Gastroesophageal sphincter (tissue), 4 donors: Measurements from ENCODE around the gene DCAKD. TPM values are rescaled to one million over a fixed set of nuclear protein-coding genes. Genes with fewer than 3 reads are reported as not detected.

ENCODE experiments used
- ATAC-seq: fragments of 150-250 bp; one replicate; pipeline ENCODE4 v1.9.1; 2016; ENCODE audit warnings: mild to moderate bottlenecking, moderate library complexity
- H3K27ac ChIP-seq, 4 donors: fragments of 200-600 bp; sonication (generic) in 3 of 4; 1 replicate in 3 of 4; 2 replicates in 1 of 4; pipeline ENCODE4 v1.5.1; 2016 to 2019
- H3K27me3 ChIP-seq: fragments of 200-600 bp; sonication (generic); one replicate; pipeline ENCODE4 v1.5.1; 2019
- H3K36me3 ChIP-seq, 2 donors: fragments of 200-600 bp; sonication (generic); one replicate each; pipeline ENCODE4 v1.5.1; 2019; ENCODE audit warnings: control low read depth in 1 of 2
- H3K4me1 ChIP-seq, 3 donors: fragments of 200-600 bp; sonication (generic); 1 replicate in 2 of 3; 2 replicates in 1 of 3; pipeline ENCODE4 v1.5.1; 2016 to 2019; ENCODE audit warnings: control low read depth in 2 of 3
- H3K4me3 ChIP-seq, 2 donors: fragments of 200-600 bp; sonication (generic); one replicate each; pipeline ENCODE4 v1.5.1; 2019; ENCODE audit warnings: mild to moderate bottlenecking in 1 of 2, moderate library complexity in 1 of 2
- H3K9me3 ChIP-seq, 3 donors: fragments of 200-600 bp; sonication (generic); one replicate each; pipeline ENCODE4 v1.5.1; 2017 to 2019; ENCODE audit warnings: control low read depth in 2 of 3
- EP300 ChIP-seq: sonication (generic); formaldehyde crosslinking; IDR thresholded peaks from one replicate; pipeline ENCODE4 v1.6.1; 2017; ENCODE audit warnings: antibody characterized with exemption, mild to moderate bottlenecking
- POLR2A ChIP-seq, 2 donors: fragments of 450-650 bp; IDR thresholded peaks; one replicate each; pipeline ENCODE4 v1.6.1; 2017; ENCODE audit warnings: antibody characterized with exemption in 2 of 2, mild to moderate bottlenecking in 2 of 2, moderate library complexity in 1 of 2
- POLR2AphosphoS5 ChIP-seq: sonication (generic); formaldehyde crosslinking; IDR thresholded peaks from one replicate; pipeline ENCODE4 v1.6.1; 2017; ENCODE audit warnings: antibody characterized with exemption
- WGBS, 2 donors: methylation state at CpG; one replicate each; pipeline ENCODE4 v1.1.5; 2018; ENCODE audit warnings: low coverage in 1 of 2; 5-methylcytosine and 5-hydroxymethylcytosine counted together
- small RNA-seq, 4 donors: library from RNA; depleted of rRNA; stranded (forward); fragments of <200 nt; gene quantifications; one replicate each; pipeline ENCODE3, GENCODE V24; 2016
- total RNA-seq, 4 donors: library from RNA; depleted of rRNA; stranded (reverse); fragments of >200 nt; gene quantifications; one replicate each; pipeline ENCODE4 v1.1.0, GENCODE V29; 2016
- TF ChIP-seq, protein P1 (sequence below), 4 experiments: fragments of 200-600 bp in 2 of 4; fragments of 450-650 bp in 2 of 4; sonication (generic) in 1 of 4; IDR thresholded peaks; one replicate each; pipeline ENCODE4 v1.5.1; 2017 to 2019; ENCODE audit warnings: antibody characterized with exemption in 4 of 4, mild to moderate bottlenecking in 2 of 4, moderate library complexity in 2 of 4

The DCAKD gene
- total RNA-seq, 4 donors from 2014 or later, result 50.3 to 68.2 (median 58.0) TPM

DNA sequence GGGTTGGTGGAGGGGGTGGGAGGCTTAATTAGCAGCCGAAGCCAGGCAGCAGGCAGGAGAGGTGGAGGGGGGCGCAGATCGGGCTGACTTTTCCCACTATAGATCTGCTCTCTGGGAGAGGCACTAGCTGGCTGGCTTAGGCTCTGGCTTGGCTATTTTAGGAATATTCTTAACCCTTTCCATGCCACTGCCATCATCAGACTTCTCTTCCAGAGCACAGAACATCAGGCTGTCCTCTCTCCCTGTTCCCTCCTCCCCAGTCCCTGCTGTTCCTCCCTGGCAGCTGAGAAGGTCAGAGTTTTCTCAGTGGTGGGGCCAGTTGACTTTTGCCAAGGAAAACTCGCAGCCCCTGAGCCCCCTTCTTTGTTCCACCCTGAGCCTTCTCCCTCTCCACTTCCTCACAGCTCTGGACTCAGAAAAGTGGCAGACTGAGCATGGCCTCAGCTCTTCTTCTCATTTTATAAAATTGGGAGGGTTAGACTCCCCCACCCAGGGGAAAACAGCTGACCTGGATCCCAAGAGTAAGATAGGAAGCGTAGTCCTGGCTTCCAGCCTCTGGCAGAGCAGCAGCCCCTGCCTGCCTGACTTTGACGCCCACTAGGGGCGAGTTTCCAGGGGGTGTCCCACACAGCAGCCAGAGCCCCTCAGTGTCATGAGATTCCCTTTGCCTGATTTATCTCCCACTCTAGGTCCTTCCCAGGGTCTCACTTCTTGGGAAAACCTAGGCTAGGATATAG lies 73.5 kb downstream of the DCAKD start:
- 20% methylated on average over 4 of the region's 7 CpGs; no CpG with 5 or more reads in 1 of the 2 donors for WGBS, 2 donors
- Histone ChIP-seq H3K27ac (peak overlapping the region in 3 of 4 donors; percentile 78 to 86 (median 80)), H3K36me3 (no peaks in the 10 kb centered on the region), H3K4me3 (no peak overlapping the region), H3K27me3 (no peaks in the 10 kb centered on the region), H3K4me1 (peaks cover 11 to 64% (median 32%) of the 10 kb centered on the region in 3 donors), H3K9me3 (no peaks in the 10 kb centered on the region)
- TF ChIP-seq POLR2A (IDR thresholded peaks at IDR 0.05) (no peak), EP300 (no peak), POLR2AphosphoS5 (no peak)
- ATAC-seq, result no peak

DNA sequence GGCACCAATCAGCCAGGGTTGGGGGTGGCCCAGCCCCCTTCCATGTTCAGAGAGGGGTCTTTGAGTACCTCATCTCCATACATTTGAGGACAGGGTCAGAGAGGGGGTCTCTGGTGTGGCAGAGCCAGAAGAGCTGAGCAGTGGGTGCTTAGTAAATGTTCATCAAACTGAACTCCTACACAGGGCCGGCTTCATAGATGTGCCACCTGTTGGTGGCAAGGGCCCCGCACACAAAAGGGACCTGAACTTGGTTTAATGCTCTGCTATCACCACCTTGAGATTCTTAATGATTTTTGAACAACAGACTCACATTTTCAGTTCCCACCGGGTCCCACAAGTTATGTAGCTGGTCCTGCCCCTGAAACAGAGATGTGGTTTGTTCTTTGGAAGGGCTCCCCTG lies 74.4 kb downstream of the DCAKD start:
- Histone ChIP-seq H3K27ac (peak overlapping the region in 3 of 4 donors; percentile 78 to 86 (median 80)), H3K9me3 (no peaks in the 10 kb centered on the region), H3K27me3 (no peaks in the 10 kb centered on the region), H3K4me3 (no peak overlapping the region), H3K36me3 (no peaks in the 10 kb centered on the region), H3K4me1 (peaks cover 11 to 69% (median 32%) of the 10 kb centered on the region in 3 donors)
- no peak for TF ChIP-seq POLR2AphosphoS5
- TF ChIP-seq, protein P1, sequence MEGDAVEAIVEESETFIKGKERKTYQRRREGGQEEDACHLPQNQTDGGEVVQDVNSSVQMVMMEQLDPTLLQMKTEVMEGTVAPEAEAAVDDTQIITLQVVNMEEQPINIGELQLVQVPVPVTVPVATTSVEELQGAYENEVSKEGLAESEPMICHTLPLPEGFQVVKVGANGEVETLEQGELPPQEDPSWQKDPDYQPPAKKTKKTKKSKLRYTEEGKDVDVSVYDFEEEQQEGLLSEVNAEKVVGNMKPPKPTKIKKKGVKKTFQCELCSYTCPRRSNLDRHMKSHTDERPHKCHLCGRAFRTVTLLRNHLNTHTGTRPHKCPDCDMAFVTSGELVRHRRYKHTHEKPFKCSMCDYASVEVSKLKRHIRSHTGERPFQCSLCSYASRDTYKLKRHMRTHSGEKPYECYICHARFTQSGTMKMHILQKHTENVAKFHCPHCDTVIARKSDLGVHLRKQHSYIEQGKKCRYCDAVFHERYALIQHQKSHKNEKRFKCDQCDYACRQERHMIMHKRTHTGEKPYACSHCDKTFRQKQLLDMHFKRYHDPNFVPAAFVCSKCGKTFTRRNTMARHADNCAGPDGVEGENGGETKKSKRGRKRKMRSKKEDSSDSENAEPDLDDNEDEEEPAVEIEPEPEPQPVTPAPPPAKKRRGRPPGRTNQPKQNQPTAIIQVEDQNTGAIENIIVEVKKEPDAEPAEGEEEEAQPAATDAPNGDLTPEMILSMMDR (IDR thresholded peaks at IDR 0.05), result no peak
- no peak for TF ChIP-seq POLR2A (IDR thresholded peaks at IDR 0.05)
- no peak for TF ChIP-seq EP300
- ATAC-seq, result no peak
- WGBS, 2 donors, result 56% methylated on average over 3 of the region's 3 CpGs; no CpG with 5 or more reads in 1 of the 2 donors

DNA sequence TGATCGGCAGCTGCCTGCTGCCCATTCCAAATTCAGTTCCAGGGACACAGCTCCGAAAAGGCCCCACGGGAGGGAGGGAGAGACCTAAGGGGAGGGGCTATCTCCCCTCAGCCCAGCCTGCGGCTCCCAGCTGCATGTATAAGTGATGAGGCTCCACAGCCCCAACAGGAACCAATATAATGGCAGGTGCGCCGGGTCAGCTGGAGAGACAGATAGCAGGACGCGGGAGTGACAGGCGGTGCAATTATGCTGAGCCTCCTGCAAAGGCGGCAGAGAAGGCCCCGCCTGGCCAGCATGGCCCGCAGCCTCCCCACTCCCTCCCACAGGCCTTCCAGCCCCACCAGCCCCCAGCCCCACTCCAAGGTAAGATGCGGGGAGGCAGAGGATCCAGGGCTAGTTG lies 75.2 kb downstream of the DCAKD start:
- Histone ChIP-seq H3K36me3 (no peaks in the 10 kb centered on the region), H3K4me3 (no peak overlapping the region), H3K9me3 (no peaks in the 10 kb centered on the region), H3K27me3 (no peaks in the 10 kb centered on the region), H3K4me1 (peaks cover 11 to 61% (median 30%) of the 10 kb centered on the region in 3 donors), H3K27ac (peak overlapping the region in 2 of 4 donors; percentile 78 to 80)
- ATAC-seq, result no peak
- no peak for TF ChIP-seq POLR2A (IDR thresholded peaks at IDR 0.05)
- TF ChIP-seq EP300, result no peak
- TF ChIP-seq POLR2AphosphoS5, result no peak
- TF ChIP-seq, protein P1 (IDR thresholded peaks at IDR 0.05), result no peak
- WGBS, 2 donors, result 74% methylated on average over 9 of the region's 13 CpGs; no CpG with 5 or more reads in 1 of the 2 donors

Small RNA genes within 50 kb of the gene (small RNA-seq; reads per million reads assigned to genes)
- gene AC015936.2 (0 reads per million in 4 donors), gene RF00019 (0 reads per million in 4 donors)

Other genes starting within 250 kb of the DCAKD start
- 10 to 100 TPM; 28.2 to 78.3 (median 44.5) TPM for gene GJC1, start 221.3 kb downstream of the DCAKD start, total RNA-seq
- 1 to 10 TPM; 1.1 to 2.5 (median 1.5) TPM for gene HIGD1B, start 203.7 kb downstream of the DCAKD start, total RNA-seq
- gene EFTUD2, start 152.2 kb downstream of the DCAKD start, total RNA-seq, result 10 to 100 TPM; 45.1 to 71.2 (median 57.8) TPM
- 1 to 10 TPM in 2 of 4 donors, under 1 TPM in 1, not detected in 1; 0.77 to 3.8 (median 1.1) TPM for gene GFAP, start 136.1 kb downstream of the DCAKD start, total RNA-seq
- gene KIF18B, start 103.9 kb downstream of the DCAKD start, total RNA-seq, result under 1 TPM in 3 of 4 donors, not detected in 1; 0.08 to 0.35 (median 0.27) TPM
- 1 to 10 TPM; 4.1 to 7.1 (median 5.0) TPM for gene C1QL1, start 83.3 kb downstream of the DCAKD start, total RNA-seq
- 100 to 1,000 TPM in 1 of 4 donors, 10 to 100 TPM in 3; 63.5 to 129 (median 69.1) TPM for gene NMT1, start 9.7 kb upstream of the DCAKD start, total RNA-seq
- 100 to 1,000 TPM in 2 of 4 donors, 10 to 100 TPM in 2; 50.4 to 147 (median 81.8) TPM for gene PLCD3, start 80.9 kb upstream of the DCAKD start, total RNA-seq
- 10 to 100 TPM; 15.0 to 28.8 (median 23.5) TPM for gene ACBD4, start 84.1 kb upstream of the DCAKD start, total RNA-seq
- gene HEXIM1, start 96.8 kb upstream of the DCAKD start, total RNA-seq, result 10 to 100 TPM; 48.3 to 56.3 (median 53.8) TPM
- gene HEXIM2, start 110.2 kb upstream of the DCAKD start, total RNA-seq, result 10 to 100 TPM in 1 of 4 donors, 1 to 10 TPM in 3; 3.8 to 11.1 (median 8.6) TPM
- gene FMNL1, start 170.3 kb upstream of the DCAKD start, total RNA-seq, result 10 to 100 TPM; 12.0 to 21.9 (median 14.9) TPM
- not detected for gene SPATA32, start 210.5 kb upstream of the DCAKD start, total RNA-seq